GM21619 (cell line): ENCODE results near the gene ARHGEF16.

Experiments used
- ATAC-seq: cut with Tn5 transposase; IDR thresholded peaks from one replicate; pipeline ENCODE4 v1.9.1; 2021; ENCODE audit not compliant: unreplicated experiment

Gene ARHGEF16

GRCh38 chr1:3479511-3480368 lies 25.3 kb downstream of the ARHGEF16 start:
- ATAC-seq: no peak

GRCh38 chr1:3480369-3480719 lies 25.9 kb downstream of the ARHGEF16 start:
- no peak for ATAC-seq

- ATAC-seq: no peak
Measured at GRCh38 chr1:3481046-3481445, 26.6 kb downstream of the ARHGEF16 start.

- no peak for ATAC-seq
Measured at GRCh38 chr1:3481836-3482375, 27.4 kb downstream of the ARHGEF16 start.

- no peak for ATAC-seq
Measured at GRCh38 chr1:3482378-3482849, 27.9 kb downstream of the ARHGEF16 start.

- ATAC-seq: no peak
Measured at GRCh38 chr1:3483380-3483779, 28.9 kb downstream of the ARHGEF16 start.

GRCh38 chr1:3483801-3484444 lies 29.5 kb downstream of the ARHGEF16 start:
- no peak for ATAC-seq

- ATAC-seq: no peak
Measured at GRCh38 chr1:3485016-3485415, 30.6 kb downstream of the ARHGEF16 start.

GRCh38 chr1:3488432-3488831 lies 34.0 kb downstream of the ARHGEF16 start:
- no peak for ATAC-seq

- no peak for ATAC-seq
Measured at GRCh38 chr1:3490046-3490745, 35.7 kb downstream of the ARHGEF16 start.

- ATAC-seq: peak; percentile 68
Measured at GRCh38 chr1:3491291-3492246, 37.1 kb downstream of the ARHGEF16 start.

GRCh38 chr1:3492545-3493246 lies 38.2 kb downstream of the ARHGEF16 start:
- no peak for ATAC-seq

- ATAC-seq: no peak
Measured at GRCh38 chr1:3494321-3495308, 40.1 kb downstream of the ARHGEF16 start.

- no peak for ATAC-seq
Measured at GRCh38 chr1:3495776-3496745, 41.6 kb downstream of the ARHGEF16 start.

- ATAC-seq: no peak
Measured at GRCh38 chr1:3496916-3497315, 42.5 kb downstream of the ARHGEF16 start.

- no peak for ATAC-seq
Measured at GRCh38 chr1:3497521-3497920, 43.1 kb downstream of the ARHGEF16 start.

- ATAC-seq: no peak
Measured at GRCh38 chr1:3498246-3498930, 43.9 kb downstream of the ARHGEF16 start.
